Peyer's patch (tissue), 4 donors: ENCODE measurements around the gene ATP2B2.

Experiments
- CTCF ChIP-seq, 6 experiments: fragments of 450-650 bp in 4 of 6; fragments of 200-600 bp in 2 of 6; sonication (generic) in 1 of 6; IDR thresholded peaks; one replicate each; pipeline ENCODE4 v1.5.1; 2017 to 2019; ENCODE audit warnings: antibody characterized with exemption in 6 of 6, mild to moderate bottlenecking in 3 of 6, moderate library complexity in 1 of 6
- POLR2A ChIP-seq, 2 donors: fragments of 450-650 bp; IDR thresholded peaks; one replicate each; pipeline ENCODE4 v1.5.1; 2017; ENCODE audit warnings: antibody characterized with exemption in 2 of 2, mild to moderate bottlenecking in 2 of 2, moderate library complexity in 2 of 2

DNA sequence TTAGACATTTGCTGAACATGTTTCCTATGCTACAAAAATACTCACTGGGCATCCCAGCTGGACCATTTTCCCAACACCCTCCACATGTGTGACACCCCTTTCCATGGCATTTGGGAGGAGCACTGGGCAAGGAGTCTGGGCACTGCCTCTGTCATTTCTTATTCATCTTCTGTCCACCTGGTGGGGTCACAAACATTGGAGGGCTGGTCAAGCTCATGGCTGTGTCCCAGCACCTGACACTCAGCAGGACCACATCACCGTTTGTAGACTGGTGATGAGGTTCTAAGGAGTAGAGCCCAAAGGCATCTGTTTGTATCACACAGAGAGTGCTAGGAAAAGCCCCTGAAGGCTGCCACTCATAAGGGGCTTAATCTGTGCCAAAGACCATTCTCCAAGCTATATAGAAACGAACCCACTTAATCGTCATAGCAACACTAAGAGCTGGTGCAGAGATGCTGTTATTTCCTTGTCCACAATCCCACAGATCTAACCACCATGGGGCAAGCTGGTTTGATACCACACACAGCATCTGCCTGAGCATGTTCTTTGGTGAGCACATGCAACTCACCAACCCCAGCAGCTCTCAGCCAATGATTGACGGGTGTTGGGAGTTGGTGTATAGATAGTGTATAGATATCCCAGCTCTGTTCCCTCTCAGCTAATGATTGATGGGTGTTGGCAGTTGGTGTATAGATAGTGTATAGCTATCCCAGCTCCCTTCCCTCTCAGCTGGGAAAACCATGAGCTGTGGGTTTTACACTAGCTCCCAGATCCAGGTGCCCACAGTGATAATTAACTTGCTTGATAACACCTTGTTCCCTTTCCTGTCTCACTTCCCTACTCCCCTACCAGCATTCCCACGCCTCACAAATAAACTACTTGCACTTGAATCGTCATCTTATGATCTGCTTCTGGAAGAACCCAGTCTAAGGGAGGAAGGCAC lies 42.7 kb upstream of the ATP2B2 start:
- TF ChIP-seq CTCF (IDR thresholded peaks at IDR 0.05) (no peak), POLR2A (IDR thresholded peaks at IDR 0.05) (no peak)
